ENCODE measurements around the gene EXOSC10.
A peak's percentile ranks its signal among the peaks of the same experiment; 100 is the strongest.
"Not testable (repeated sequence)": the region's sequence is repeated elsewhere in the genome, so short reads cannot be mapped to it uniquely, and the experiment has no call there.

EXOSC10 gene

GRCh38 chr1:11107599-11107998, 7.9 kb upstream of the EXOSC10 start:
- DNase-seq, result no peak

GRCh38 chr1:11105586-11105985, 5.9 kb upstream of the EXOSC10 start:
- no peak for DNase-seq

- no peak for DNase-seq
Measured at GRCh38 chr1:11101347-11101746, 1.7 kb upstream of the EXOSC10 start.

- DNase-seq, result not testable (repeated sequence)
Measured at GRCh38 chr1:11100806-11101205, 1.1 kb upstream of the EXOSC10 start.

- no peak for DNase-seq
Measured at GRCh38 chr1:11100149-11100493, 452 bp upstream of the EXOSC10 start.

GRCh38 chr1:11098931-11099309, 749 bp downstream of the EXOSC10 start:
- no peak for DNase-seq

- not testable (repeated sequence) for DNase-seq
Measured at GRCh38 chr1:11083784-11084183, 15.9 kb downstream of the EXOSC10 start.

- DNase-seq, result no peak
Measured at GRCh38 chr1:11080931-11081330, 18.7 kb downstream of the EXOSC10 start.

GRCh38 chr1:11078631-11079030, 21.0 kb downstream of the EXOSC10 start:
- DNase-seq, result no peak

GRCh38 chr1:11073398-11073797, 26.3 kb downstream of the EXOSC10 start:
- DNase-seq, result not testable (repeated sequence)

GRCh38 chr1:11072216-11072917, 27.3 kb downstream of the EXOSC10 start:
- no peak for DNase-seq

GRCh38 chr1:11071463-11072215, 28.0 kb downstream of the EXOSC10 start:
- no peak for DNase-seq

- DNase-seq, result no peak
Measured at GRCh38 chr1:11070876-11071275, 28.8 kb downstream of the EXOSC10 start.

GRCh38 chr1:11068600-11069473, 30.8 kb downstream of the EXOSC10 start:
- no peak for DNase-seq

GRCh38 chr1:11067716-11068599, 31.7 kb downstream of the EXOSC10 start:
- DNase-seq, result no peak

- no peak for DNase-seq
Measured at GRCh38 chr1:11065796-11066195, 33.9 kb downstream of the EXOSC10 start.

GRCh38 chr1:11064942-11065341, 34.7 kb downstream of the EXOSC10 start:
- DNase-seq, result peak; percentile 19

- peak; percentile 29 for DNase-seq
Measured at GRCh38 chr1:11063937-11064537, 35.6 kb downstream of the EXOSC10 start.

GRCh38 chr1:11062965-11063401, 36.7 kb downstream of the EXOSC10 start:
- DNase-seq, result peak; percentile 62

GRCh38 chr1:11061652-11062365, 37.9 kb downstream of the EXOSC10 start:
- DNase-seq, result no peak

Measured in stimulated activated CD8-positive, alpha-beta memory T cell treated with anti-CD3 and anti-CD28 coated beads, Interleukin-4, amount 100 ng/mL, for 48 hours (primary cell).